GM18951 (cell line): Measurements from ENCODE around the gene TBCK.

Experiments used
- POLR2A ChIP-seq: IDR thresholded peaks from 4 replicates; pipeline ENCODE4 v1.6.1; 2011; ENCODE audit warnings: mild to moderate bottlenecking; ENCODE audit not compliant: insufficient read length, insufficient read depth; ENCODE audit errors: extremely low read depth
- in situ Hi-C: fragments of 300-500 bp; cut with MboI; formaldehyde crosslinking; loops from one replicate; pipeline ENCODE4 v1.12.0; 2022; ENCODE audit warnings: low sequenced_read_pairs, mixed read lengths, inconsistent platforms; ENCODE audit not compliant: unreplicated experiment

Gene TBCK

GRCh38 chr4:106208481-106209460 is 107.2 kb downstream of the TBCK start:
- in situ Hi-C loops: no loop called here

GRCh38 chr4:106201373-106201772 is 114.6 kb downstream of the TBCK start:
- in situ Hi-C loops: no loop called here
- no peak for TF ChIP-seq POLR2A

More at GRCh38 chr4:106208481-106209460, 107.2 kb downstream of the TBCK start:
- no peak for TF ChIP-seq POLR2A

DNA sequence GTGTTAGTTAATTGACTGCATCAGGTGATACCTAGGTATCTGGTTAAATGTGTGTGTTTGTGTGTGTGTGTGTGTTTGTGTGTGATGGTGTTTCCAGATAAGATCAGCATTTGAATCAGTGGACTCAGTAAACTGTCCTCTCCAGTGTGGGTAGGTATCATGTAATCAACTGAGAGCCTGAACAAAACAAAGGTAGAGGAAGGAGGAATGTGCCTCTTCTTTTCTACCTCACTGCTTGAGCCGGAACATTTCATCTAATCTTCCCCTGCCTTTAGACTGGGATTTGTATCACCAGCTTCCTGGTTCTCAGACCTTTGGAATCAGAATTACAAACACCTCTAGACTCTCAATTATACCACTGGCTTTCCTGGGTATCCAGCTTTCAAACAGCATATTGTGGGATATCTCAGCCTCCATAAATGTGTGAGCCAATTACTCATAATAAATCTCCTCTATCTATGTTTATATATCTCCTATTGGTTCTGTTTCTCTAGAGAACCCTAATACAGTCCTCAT is 120.5 kb downstream of the TBCK start:
- no peak for TF ChIP-seq POLR2A

GRCh38 chr4:106194801-106195200 is 121.2 kb downstream of the TBCK start:
- TF ChIP-seq POLR2A: no peak
- in situ Hi-C loops: no loop called here

More for the DNA sequence above, 120.5 kb downstream of the TBCK start:
- in situ Hi-C loops: no loop called here

GRCh38 chr4:106192131-106192530 is 123.9 kb downstream of the TBCK start:
- in situ Hi-C loops: no loop called here
- TF ChIP-seq POLR2A: no peak

DNA sequence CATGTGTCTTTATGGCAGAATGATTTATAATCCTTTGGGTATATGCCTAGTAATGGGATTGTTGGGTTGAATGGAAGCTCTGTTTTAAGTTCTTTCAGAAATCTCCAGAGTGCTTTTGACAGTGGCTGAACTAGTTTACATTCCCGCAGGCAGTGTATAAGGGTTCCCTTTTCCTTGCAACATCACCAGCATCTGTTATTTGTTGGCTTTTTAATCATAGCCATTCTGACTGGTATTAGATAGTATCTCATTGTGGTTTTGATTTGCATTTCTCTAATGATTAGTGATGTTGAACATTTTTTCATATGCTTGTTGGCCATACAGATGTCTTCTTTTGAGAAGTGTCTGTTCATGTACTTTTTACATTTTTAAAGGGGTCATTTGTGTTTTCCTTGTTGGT is 129.8 kb downstream of the TBCK start:
- in situ Hi-C loops: no loop called here
- no peak for TF ChIP-seq POLR2A

DNA sequence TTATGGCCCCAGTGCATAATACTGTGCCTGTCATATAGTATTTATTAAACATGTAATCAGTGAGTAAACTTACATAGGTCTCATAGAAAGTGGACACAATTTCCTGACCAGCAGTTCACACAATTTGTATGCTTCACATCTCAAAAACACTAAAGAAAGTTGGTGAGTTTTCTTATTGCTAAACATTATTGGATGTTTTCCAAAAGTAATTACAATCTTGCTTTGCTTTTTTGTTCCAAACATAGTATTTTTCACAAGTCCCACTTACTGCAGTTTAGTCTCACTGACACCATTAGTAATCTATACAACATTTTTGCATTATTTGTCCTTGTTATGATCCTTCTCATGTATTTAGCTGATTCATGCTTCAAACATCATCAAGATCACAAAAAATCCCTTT is 132.5 kb downstream of the TBCK start:
- TF ChIP-seq POLR2A: no peak

GRCh38 chr4:106172861-106173260 is 143.1 kb downstream of the TBCK start:
- in situ Hi-C loops: no loop called here
- TF ChIP-seq POLR2A: no peak

More for the DNA sequence above, 132.5 kb downstream of the TBCK start:
- in situ Hi-C loops: no loop called here

DNA sequence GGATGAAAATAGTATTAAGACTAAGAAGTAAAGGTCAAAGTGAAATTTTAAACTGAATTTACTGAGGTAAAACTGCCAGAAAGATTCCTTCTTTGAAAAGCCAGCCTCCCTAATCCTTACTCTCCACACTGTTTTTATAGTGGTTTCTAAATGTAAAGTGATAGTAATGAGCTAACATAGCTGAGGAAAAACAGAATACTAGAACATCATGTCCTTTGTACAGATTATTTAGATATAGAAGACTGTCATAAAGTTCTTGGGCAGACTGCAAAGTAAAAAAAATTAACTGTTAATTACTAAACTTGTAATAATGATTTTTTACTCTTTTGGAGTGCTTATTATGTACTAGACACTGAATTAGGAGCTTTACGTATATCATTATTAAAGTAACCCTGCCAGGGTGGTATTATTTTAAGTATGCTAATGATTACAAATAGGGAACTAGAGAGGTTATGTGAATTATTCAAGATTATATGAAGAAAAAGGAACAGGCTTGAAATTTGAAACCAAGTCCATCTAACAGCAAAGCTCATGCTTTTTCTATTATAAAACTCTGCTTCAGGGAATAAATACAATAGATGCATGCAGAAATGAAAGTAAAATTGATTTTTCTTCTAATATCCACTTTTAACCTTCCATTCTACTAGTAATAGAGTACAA is 150.5 kb downstream of the TBCK start:
- in situ Hi-C loops: no loop called here
- no peak for TF ChIP-seq POLR2A

DNA sequence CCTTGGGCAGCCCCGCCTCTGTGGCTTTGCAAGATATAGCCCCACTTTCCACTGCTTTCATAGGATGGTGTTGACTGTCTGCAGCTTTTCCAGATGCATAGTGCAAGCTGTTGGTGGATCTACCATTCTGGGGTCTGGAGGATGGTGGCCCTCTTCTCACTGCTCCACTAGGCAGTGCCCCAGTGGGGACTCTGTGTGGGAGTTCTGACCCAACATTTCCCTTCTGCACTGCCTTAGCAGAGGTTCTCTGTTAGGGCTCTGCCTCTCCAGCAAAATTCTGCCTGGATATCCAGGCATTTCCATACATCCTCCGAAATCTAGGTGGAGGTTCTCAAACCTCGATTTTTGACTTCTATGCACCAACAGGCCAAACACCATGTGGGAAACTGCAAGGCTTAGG is 153.7 kb downstream of the TBCK start:
- in situ Hi-C loops: no loop called here
- no peak for TF ChIP-seq POLR2A

DNA sequence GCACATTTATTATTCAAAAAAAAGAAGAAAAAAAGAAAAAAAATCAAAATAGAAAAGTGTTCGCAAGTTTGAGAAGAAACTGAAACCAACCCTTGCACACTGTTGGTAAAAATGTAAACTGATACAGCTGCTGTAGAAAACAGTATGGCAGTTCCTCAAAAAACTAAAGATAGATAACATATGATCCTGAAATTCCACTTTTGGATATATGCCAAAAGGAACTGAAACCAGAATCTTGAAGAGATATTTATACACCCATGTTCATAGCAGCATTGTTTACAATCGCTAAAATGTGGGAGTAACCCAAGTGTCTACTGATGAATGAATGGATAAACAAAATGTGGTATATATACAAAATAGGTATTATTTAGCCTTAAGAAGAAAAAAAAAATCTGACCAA is 155.4 kb downstream of the TBCK start:
- in situ Hi-C loops: no loop called here
- no peak for TF ChIP-seq POLR2A

DNA sequence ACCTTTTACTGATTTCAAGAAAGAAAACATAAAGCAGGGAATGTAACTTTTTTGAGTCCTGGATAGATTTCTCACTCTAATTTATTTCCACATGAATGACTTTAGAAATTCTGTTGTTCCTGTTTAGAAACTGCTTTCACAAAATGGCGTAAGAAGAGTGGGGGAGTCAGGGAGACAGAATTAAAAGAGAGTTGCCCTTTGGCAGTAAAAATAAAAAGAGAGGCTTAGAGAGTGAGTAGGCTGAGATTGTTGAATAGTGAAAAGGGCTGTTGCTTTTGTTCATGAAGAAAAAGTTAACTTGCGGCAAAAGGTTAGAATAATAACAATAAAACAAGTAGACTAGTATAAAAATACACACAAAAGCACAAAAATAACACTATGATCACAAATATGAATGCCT is 166.1 kb downstream of the TBCK start:
- in situ Hi-C loops: no loop called here
- TF ChIP-seq POLR2A: no peak

GRCh38 chr4:106149026-106149425 is 167.0 kb downstream of the TBCK start:
- in situ Hi-C loops: no loop called here
- TF ChIP-seq POLR2A: no peak
